Astrocyte (in vitro differentiated cells and primary cell): Measurements from ENCODE around the gene IKZF2. TPM values are rescaled to one million over a fixed set of nuclear protein-coding genes. Genes with fewer than 3 reads are reported as not detected.

Experiments used
- DNase-seq: peaks from one replicate; pipeline ENCODE4 v3.0.0-alpha.2; 2010; ENCODE audit warnings: low read depth
- FAIRE-seq: peaks from 2 replicates; lab custom pipeline; 2011; peaks lifted over from hg19 to GRCh38; lab: Jason Lieb, UNC
- H2AFZ ChIP-seq: 2 replicates; pipeline ENCODE4 v1.6.0; 2012; ENCODE audit warnings: low read depth, low read length, inconsistent platforms
- H3K27ac ChIP-seq: 2 replicates; pipeline ENCODE4 v1.5.1; 2011; ENCODE audit warnings: low read depth, low read length, inconsistent platforms
- H3K27me3 ChIP-seq: 2 replicates; pipeline ENCODE4 v1.6.0; 2011; ENCODE audit warnings: low read length, inconsistent platforms; ENCODE audit not compliant: insufficient read depth
- H3K36me3 ChIP-seq: 2 replicates; pipeline ENCODE4 v1.5.1; 2011; ENCODE audit warnings: low read length, inconsistent platforms; ENCODE audit not compliant: insufficient read depth
- H3K4me1 ChIP-seq: 2 replicates; pipeline ENCODE4 v1.5.1; 2011; ENCODE audit warnings: low read length, inconsistent platforms; ENCODE audit not compliant: insufficient read depth
- H3K4me2 ChIP-seq: 2 replicates; pipeline ENCODE4 v1.6.0; 2012; ENCODE audit warnings: low read length, inconsistent platforms
- H3K4me3 ChIP-seq: 2 replicates; pipeline ENCODE4 v1.5.1; 2011; ENCODE audit warnings: low read depth, mild to moderate bottlenecking, low read length, inconsistent platforms; ENCODE audit not compliant: insufficient read depth
- H3K79me2 ChIP-seq: 2 replicates; pipeline ENCODE4 v1.6.0; 2012; ENCODE audit warnings: mild to moderate bottlenecking, low read length, inconsistent platforms; ENCODE audit not compliant: insufficient read depth
- H3K9ac ChIP-seq: 2 replicates; pipeline ENCODE4 v1.6.0; 2012; ENCODE audit warnings: mild to moderate bottlenecking, low read length, inconsistent platforms
- H3K9me3 ChIP-seq: 2 replicates; pipeline ENCODE4 v1.5.1; 2012; ENCODE audit warnings: low read depth, mild to moderate bottlenecking, low read length, inconsistent platforms; ENCODE audit not compliant: insufficient read depth
- H4K20me1 ChIP-seq: 2 replicates; pipeline ENCODE4 v1.6.0; 2012; ENCODE audit warnings: low read length, inconsistent platforms; ENCODE audit not compliant: insufficient read depth
- H3K27ac Mint-ChIP-seq: one replicate; pipeline ENCODE4 v1.8.0; 2021; ENCODE audit warnings: mild to moderate bottlenecking, mixed read lengths; ENCODE audit not compliant: unreplicated experiment
- H3K27me3 Mint-ChIP-seq: one replicate; pipeline ENCODE4 v1.8.0; 2021; ENCODE audit warnings: low read depth, mixed read lengths; ENCODE audit not compliant: unreplicated experiment
- H3K36me3 Mint-ChIP-seq: one replicate; pipeline ENCODE4 v1.8.0; 2021; ENCODE audit warnings: low read depth, mixed read lengths; ENCODE audit not compliant: unreplicated experiment
- H3K4me1 Mint-ChIP-seq: one replicate; pipeline ENCODE4 v1.8.0; 2021; ENCODE audit warnings: low read depth, mixed read lengths; ENCODE audit not compliant: unreplicated experiment
- H3K4me3 Mint-ChIP-seq: one replicate; pipeline ENCODE4 v1.8.0; 2021; ENCODE audit warnings: mild to moderate bottlenecking, moderate library complexity, mixed read lengths; ENCODE audit not compliant: unreplicated experiment
- H3K9me3 Mint-ChIP-seq: one replicate; pipeline ENCODE4 v1.8.0; 2021; ENCODE audit warnings: mild to moderate bottlenecking, mixed read lengths; ENCODE audit not compliant: unreplicated experiment
- CTCF ChIP-seq: IDR thresholded peaks from 2 replicates; pipeline ENCODE4 v1.5.1; 2011; ENCODE audit warnings: low read depth, mild to moderate bottlenecking, inconsistent platforms, low read length, moderate library complexity; ENCODE audit not compliant: insufficient read depth
- EZH2 ChIP-seq: IDR thresholded peaks from 2 replicates; pipeline ENCODE4 v1.6.1; 2012; ENCODE audit warnings: mild to moderate bottlenecking, low read length, inconsistent platforms; ENCODE audit not compliant: insufficient read depth
- total RNA-seq: library from RNA; stranded (reverse); gene quantifications from 2 replicates; pipeline ENCODE4 v1.2.1, GENCODE V29; 2021

Gene IKZF2
- total RNA-seq, 1 donor from 2014 or later = 15.5 TPM

GRCh38 chr2:213015387-213016165 is 135.8 kb downstream of the IKZF2 start:
- H3K27me3 ChIP-seq = no peaks in the 10 kb centered on the region
- Mint-ChIP-seq H3K27me3 (no peaks in the 10 kb centered on the region), H3K4me1 (peaks cover 6% of the 10 kb centered on the region), H3K9me3 (no peaks in the 10 kb centered on the region), H3K36me3 (no peaks in the 10 kb centered on the region), H3K27ac (no peak overlapping the region), H3K4me3 (no peak overlapping the region)
- no peaks in the 10 kb centered on the region for H3K79me2 ChIP-seq
- no peak overlapping the region for H2AFZ ChIP-seq
- no peak for DNase-seq
- H4K20me1 ChIP-seq = no peaks in the 10 kb centered on the region
- TF ChIP-seq CTCF (no peak), EZH2 (no peak)
- FAIRE-seq = no peak
- no peak overlapping the region for H3K27ac ChIP-seq
- no peak overlapping the region for H3K9ac ChIP-seq
- no peaks in the 10 kb centered on the region for H3K4me1 ChIP-seq
- H3K36me3 ChIP-seq = no peaks in the 10 kb centered on the region
- no peak overlapping the region for H3K4me3 ChIP-seq
- no peak overlapping the region for H3K4me2 ChIP-seq
- no peaks in the 10 kb centered on the region for H3K9me3 ChIP-seq

- no peaks in the 10 kb centered on the region for H3K27me3 Mint-ChIP-seq
- no peak overlapping the region for H3K27ac Mint-ChIP-seq
- no peaks in the 10 kb centered on the region for H3K36me3 Mint-ChIP-seq
These were observed 137.4 kb downstream of the IKZF2 start for GRCh38 chr2:213013979-213014378.

More at GRCh38 chr2:213013979-213014378, 137.4 kb downstream of the IKZF2 start:
- H3K4me1 ChIP-seq = no peaks in the 10 kb centered on the region
- no peak overlapping the region for H3K27ac ChIP-seq
- no peak for FAIRE-seq
- no peak overlapping the region for H3K4me2 ChIP-seq
- H3K27me3 ChIP-seq = no peaks in the 10 kb centered on the region
- Mint-ChIP-seq H3K4me1 (peaks cover 6% of the 10 kb centered on the region), H3K4me3 (no peak overlapping the region), H3K9me3 (no peaks in the 10 kb centered on the region)
- H3K79me2 ChIP-seq = no peaks in the 10 kb centered on the region
- no peak overlapping the region for H3K9ac ChIP-seq
- no peak for TF ChIP-seq CTCF
- TF ChIP-seq EZH2 = no peak
- H3K36me3 ChIP-seq = no peaks in the 10 kb centered on the region
- H2AFZ ChIP-seq = no peak overlapping the region
- H4K20me1 ChIP-seq = no peaks in the 10 kb centered on the region
- H3K4me3 ChIP-seq = no peak overlapping the region
- no peaks in the 10 kb centered on the region for H3K9me3 ChIP-seq
- no peak for DNase-seq
